CD8-positive, alpha-beta memory T cell (primary cell): ENCODE data around the gene SLC29A3. TPM values are rescaled to one million over a fixed set of nuclear protein-coding genes. Genes with fewer than 3 reads are reported as not detected.

ENCODE experiments used
- CTCF ChIA-PET: fragments of 350-600 bp; sonication (Branson Sonifier 250); formaldehyde crosslinking; loops from one replicate; lab custom pipeline; 2021; ENCODE audit warnings: antibody characterized with exemption; lab: Charles Lee
- POLR2A ChIA-PET: fragments of 350-600 bp; sonication (Branson Sonifier 250); formaldehyde crosslinking; loops from one replicate; lab custom pipeline; 2021; ENCODE audit warnings: antibody characterized with exemption; lab: Charles Lee
- DNase-seq, 5 donors: peaks; one replicate each; pipeline versions ENCODE4 v3.0.0 to v3.0.0-alpha.2; 2020 to 2022; ENCODE audit warnings: mixed read lengths in 1 of 5
- H3K27ac ChIP-seq: one replicate; pipeline ENCODE4 v1.7.0; 2013; ENCODE audit warnings: low read depth, mild to moderate bottlenecking, low read length, moderate library complexity
- H3K27me3 ChIP-seq: 2 replicates; pipeline ENCODE4 v1.7.0; 2013; ENCODE audit warnings: low read length, mild to moderate bottlenecking; ENCODE audit not compliant: insufficient read depth, poor library complexity, severe bottlenecking
- H3K36me3 ChIP-seq: 2 replicates; pipeline ENCODE4 v1.7.0; 2013; ENCODE audit warnings: mild to moderate bottlenecking, low read length, moderate library complexity; ENCODE audit not compliant: insufficient read depth
- H3K4me1 ChIP-seq: 2 replicates; pipeline ENCODE4 v1.7.0; 2013; ENCODE audit warnings: mild to moderate bottlenecking, low read length, moderate library complexity; ENCODE audit not compliant: insufficient read depth
- H3K4me3 ChIP-seq: 2 replicates; pipeline ENCODE4 v1.7.0; 2013; ENCODE audit warnings: mild to moderate bottlenecking, low read length
- H3K9me3 ChIP-seq: 2 replicates; pipeline ENCODE4 v1.7.0; 2013; ENCODE audit warnings: mild to moderate bottlenecking, low read length
- H3K27ac Mint-ChIP-seq, 8 donors: one replicate each; pipeline ENCODE4 v1.8.0; 2020 to 2021; ENCODE audit warnings: mixed read lengths in 8 of 8, mild to moderate bottlenecking in 6 of 8, inconsistent platforms in 3 of 8, moderate library complexity in 3 of 8
- H3K27me3 Mint-ChIP-seq, 2 donors: one replicate each; pipeline ENCODE4 v1.8.0; 2020 to 2021; ENCODE audit warnings: mixed read lengths in 2 of 2, mild to moderate bottlenecking in 1 of 2, moderate library complexity in 1 of 2
- H3K36me3 Mint-ChIP-seq, 3 donors: one replicate each; pipeline ENCODE4 v1.8.0; 2020 to 2021; ENCODE audit warnings: mixed read lengths in 3 of 3, inconsistent platforms in 1 of 3, mild to moderate bottlenecking in 1 of 3
- H3K4me1 Mint-ChIP-seq, 3 donors: one replicate each; pipeline ENCODE4 v1.8.0; 2020 to 2021; ENCODE audit warnings: mixed read lengths in 3 of 3, inconsistent platforms in 1 of 3, mild to moderate bottlenecking in 1 of 3
- H3K4me3 Mint-ChIP-seq, 7 donors: one replicate each; pipeline ENCODE4 v1.8.0; 2020 to 2021; ENCODE audit warnings: mixed read lengths in 7 of 7, mild to moderate bottlenecking in 6 of 7, moderate library complexity in 4 of 7, inconsistent platforms in 2 of 7
- H3K9me3 Mint-ChIP-seq, 5 donors: one replicate each; pipeline ENCODE4 v1.8.0; 2020 to 2022; ENCODE audit warnings: mixed read lengths in 5 of 5, mild to moderate bottlenecking in 3 of 5, moderate library complexity in 2 of 5, inconsistent platforms in 1 of 5
- polyA plus RNA-seq: library from polyadenylated mRNA; unstranded; fragments of 300-500 nt; fragmentation: Illumina TruSeq; gene quantifications from one replicate; pipeline ENCODE4 v1.2.3, GENCODE V29; 2021
- total RNA-seq, 2 experiments: library from RNA; stranded (reverse); gene quantifications; one replicate each; pipeline ENCODE4 v1.2.3, GENCODE V29; 2021

The SLC29A3 gene
- total and polyA plus RNA-seq, 3 experiments from 2014 or later, result 6.0 to 11.0 (median 8.2) TPM

GRCh38 chr10:71342573-71343391 lies 23.7 kb downstream of the SLC29A3 start:
- CTCF ChIA-PET, result no interaction called here
- Mint-ChIP-seq H3K27ac (peak overlapping the region in 1 of 8 donors; percentile 17), H3K36me3 (peaks cover 0 to 36% (median 3%) of the 10 kb centered on the region in 3 donors), H3K9me3 (no peaks in the 10 kb centered on the region), H3K4me3 (no peak overlapping the region), H3K27me3 (no peaks in the 10 kb centered on the region), H3K4me1 (no peaks in the 10 kb centered on the region)
- POLR2A ChIA-PET, result no interaction called here
- H3K9me3 ChIP-seq, result no peaks in the 10 kb centered on the region
- H3K27ac ChIP-seq, result no peak overlapping the region
- no peaks in the 10 kb centered on the region for H3K36me3 ChIP-seq
- DNase-seq, result no peak
- H3K27me3 ChIP-seq, result no peaks in the 10 kb centered on the region
- no peaks in the 10 kb centered on the region for H3K4me1 ChIP-seq
- H3K4me3 ChIP-seq, result no peak overlapping the region

GRCh38 chr10:71343392-71343773 lies 24.3 kb downstream of the SLC29A3 start:
- Mint-ChIP-seq H3K36me3 (peaks cover 0 to 34% (median 3%) of the 10 kb centered on the region in 3 donors), H3K27ac (no peak overlapping the region), H3K4me1 (no peaks in the 10 kb centered on the region), H3K4me3 (no peak overlapping the region), H3K27me3 (no peaks in the 10 kb centered on the region), H3K9me3 (no peaks in the 10 kb centered on the region)
- ChIA-PET CTCF (no interaction called here), POLR2A (interaction anchor here (0.7 kb wide), 1 partner anchor 218 kb away, joined by 3 read pairs; no protein-coding TSS in a partner anchor)
- H3K9me3 ChIP-seq, result no peaks in the 10 kb centered on the region
- no peak overlapping the region for H3K4me3 ChIP-seq
- H3K4me1 ChIP-seq, result no peaks in the 10 kb centered on the region
- H3K36me3 ChIP-seq, result no peaks in the 10 kb centered on the region
- H3K27ac ChIP-seq, result no peak overlapping the region
- DNase-seq, result no peak
- no peaks in the 10 kb centered on the region for H3K27me3 ChIP-seq

GRCh38 chr10:71344154-71344925 lies 25.3 kb downstream of the SLC29A3 start:
- Histone ChIP-seq H3K36me3 (no peaks in the 10 kb centered on the region), H3K4me3 (no peak overlapping the region), H3K4me1 (no peaks in the 10 kb centered on the region), H3K27ac (no peak overlapping the region), H3K9me3 (no peaks in the 10 kb centered on the region), H3K27me3 (no peaks in the 10 kb centered on the region)
- H3K4me1 Mint-ChIP-seq, result no peaks in the 10 kb centered on the region
- no peaks in the 10 kb centered on the region for H3K27me3 Mint-ChIP-seq
- H3K27ac Mint-ChIP-seq, result no peak overlapping the region
- DNase-seq, result no peak
- no peaks in the 10 kb centered on the region for H3K9me3 Mint-ChIP-seq
- H3K36me3 Mint-ChIP-seq, result peaks cover 0 to 30% (median 5%) of the 10 kb centered on the region in 3 donors
- ChIA-PET POLR2A (interaction anchor here (0.7 kb wide), 1 partner anchor 217 kb away, joined by 3 read pairs; no protein-coding TSS in a partner anchor), CTCF (no interaction called here)
- no peak overlapping the region for H3K4me3 Mint-ChIP-seq

- H3K4me1 Mint-ChIP-seq, result peaks cover 0 to 4% (median 0%) of the 10 kb centered on the region in 3 donors
- ChIA-PET CTCF (no interaction called here), POLR2A (no interaction called here)
- H3K27ac ChIP-seq, result no peak overlapping the region
- H3K9me3 ChIP-seq, result no peaks in the 10 kb centered on the region
- DNase-seq, result no peak
- no peaks in the 10 kb centered on the region for H3K4me1 ChIP-seq
- no peaks in the 10 kb centered on the region for H3K27me3 ChIP-seq
- no peak overlapping the region for H3K27ac Mint-ChIP-seq
- no peaks in the 10 kb centered on the region for H3K36me3 ChIP-seq
- no peaks in the 10 kb centered on the region for H3K27me3 Mint-ChIP-seq
- H3K4me3 ChIP-seq, result no peak overlapping the region
- peaks cover 0 to 30% (median 2%) of the 10 kb centered on the region in 3 donors for H3K36me3 Mint-ChIP-seq
- no peaks in the 10 kb centered on the region for H3K9me3 Mint-ChIP-seq
- no peak overlapping the region for H3K4me3 Mint-ChIP-seq
Measured at GRCh38 chr10:71344993-71345480, 26.0 kb downstream of the SLC29A3 start.

GRCh38 chr10:71345694-71346093 lies 26.6 kb downstream of the SLC29A3 start:
- H3K27ac Mint-ChIP-seq, result peak overlapping the region in 1 of 8 donors; percentile 92
- no peaks in the 10 kb centered on the region for H3K27me3 Mint-ChIP-seq

GRCh38 chr10:71346731-71347130 lies 27.7 kb downstream of the SLC29A3 start:
- Mint-ChIP-seq H3K9me3 (no peaks in the 10 kb centered on the region), H3K4me3 (no peak overlapping the region), H3K36me3 (peaks cover 0 to 33% (median 2%) of the 10 kb centered on the region in 3 donors), H3K27ac (peak overlapping the region in 1 of 8 donors; percentile 36), H3K27me3 (no peaks in the 10 kb centered on the region), H3K4me1 (peaks cover 0 to 13% (median 12%) of the 10 kb centered on the region in 3 donors)
- ChIA-PET POLR2A (no interaction called here), CTCF (interaction anchor here (0.9 to 1.5 kb wide), 2 partner anchors 9 to 12 kb away, joined by 3 read pairs; no protein-coding TSS in a partner anchor)
- no peaks in the 10 kb centered on the region for H3K27me3 ChIP-seq
- H3K9me3 ChIP-seq, result no peaks in the 10 kb centered on the region
- DNase-seq, result no peak
- no peak overlapping the region for H3K4me3 ChIP-seq
- H3K4me1 ChIP-seq, result no peaks in the 10 kb centered on the region
- H3K36me3 ChIP-seq, result no peaks in the 10 kb centered on the region
- H3K27ac ChIP-seq, result no peak overlapping the region

More at GRCh38 chr10:71345694-71346093, 26.6 kb downstream of the SLC29A3 start:
- H3K9me3 ChIP-seq, result no peaks in the 10 kb centered on the region
- H3K4me3 ChIP-seq, result no peak overlapping the region
- CTCF ChIA-PET, result interaction anchor here (0.9 kb wide), 1 partner anchor 13 kb away, joined by 3 read pairs; no protein-coding TSS in a partner anchor
- no peak overlapping the region for H3K4me3 Mint-ChIP-seq
- no peaks in the 10 kb centered on the region for H3K4me1 ChIP-seq
- H3K4me1 Mint-ChIP-seq, result peaks cover 0 to 8% (median 5%) of the 10 kb centered on the region in 3 donors
- H3K27me3 ChIP-seq, result no peaks in the 10 kb centered on the region
- H3K9me3 Mint-ChIP-seq, result no peaks in the 10 kb centered on the region
- DNase-seq, result no peak
- peaks cover 0 to 26% (median 2%) of the 10 kb centered on the region in 3 donors for H3K36me3 Mint-ChIP-seq
- no peak overlapping the region for H3K27ac ChIP-seq
- no peaks in the 10 kb centered on the region for H3K36me3 ChIP-seq
- POLR2A ChIA-PET, result no interaction called here

GRCh38 chr10:71347587-71348395 lies 28.7 kb downstream of the SLC29A3 start:
- Mint-ChIP-seq H3K27ac (peak overlapping the region in 2 of 8 donors; percentile 45 to 63), H3K4me1 (peaks cover 0 to 13% (median 12%) of the 10 kb centered on the region in 3 donors), H3K9me3 (no peaks in the 10 kb centered on the region), H3K27me3 (no peaks in the 10 kb centered on the region), H3K36me3 (peaks cover 0 to 40% (median 3%) of the 10 kb centered on the region in 3 donors), H3K4me3 (peak overlapping the region in 1 of 7 donors; percentile 36)
- Histone ChIP-seq H3K4me3 (no peak overlapping the region), H3K27me3 (no peaks in the 10 kb centered on the region), H3K4me1 (no peaks in the 10 kb centered on the region), H3K36me3 (peaks cover 4% of the 10 kb centered on the region), H3K9me3 (no peaks in the 10 kb centered on the region), H3K27ac (no peak overlapping the region)
- CTCF ChIA-PET, result interaction anchor here (1.5 kb wide), 2 partner anchors 10 to 20 kb away, joined by 3 read pairs; no protein-coding TSS in a partner anchor
- POLR2A ChIA-PET, result no interaction called here
- no peak for DNase-seq
